GM19395 (cell line): ENCODE data around the gene CGB1.

Experiments used
- ATAC-seq: cut with Tn5 transposase; IDR thresholded peaks from one replicate; pipeline ENCODE4 v1.9.1; 2021; ENCODE audit warnings: mild to moderate bottlenecking, moderate library complexity; ENCODE audit not compliant: unreplicated experiment

Gene CGB1

DNA sequence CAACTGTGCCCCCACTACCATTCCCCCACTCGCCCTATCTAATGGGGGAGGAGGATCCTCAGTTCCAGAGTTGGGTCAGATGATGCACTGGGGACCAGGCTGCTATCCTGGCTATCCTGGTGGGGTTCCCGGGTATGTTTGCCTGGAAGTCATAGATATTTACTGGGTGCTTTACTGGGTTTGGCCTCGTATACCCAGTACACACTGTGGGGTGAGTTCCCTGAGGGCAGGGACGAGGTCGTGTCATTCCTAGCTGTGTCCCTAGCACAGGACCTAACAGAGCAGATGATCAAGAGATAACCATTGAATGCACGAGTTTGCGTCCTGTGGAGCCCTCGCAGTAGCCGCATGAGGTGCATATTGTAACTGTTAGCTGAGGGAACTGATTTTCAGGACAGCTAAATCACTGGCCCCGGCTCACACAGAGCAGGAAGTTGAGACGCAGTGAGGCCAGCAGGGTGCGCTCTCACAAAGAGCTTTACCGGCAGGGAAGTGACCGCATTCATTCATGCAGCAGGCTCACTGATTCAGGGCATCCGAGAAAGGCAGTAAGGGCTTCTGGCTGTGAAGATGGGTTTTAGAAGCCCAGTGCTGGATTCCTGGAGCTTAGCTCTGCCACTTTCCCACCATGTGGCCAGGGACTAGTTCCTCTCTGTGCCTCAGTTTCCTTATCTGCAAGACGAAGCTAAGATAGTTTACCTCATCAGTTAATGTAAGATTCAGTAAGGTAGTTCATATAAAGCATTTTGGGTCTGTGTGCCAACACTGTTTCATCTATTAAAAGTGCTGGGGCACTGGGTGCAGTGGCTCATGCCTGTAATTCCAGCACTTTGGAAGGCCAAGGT is 37.0 kb downstream of the CGB1 start:
- no peak for ATAC-seq

DNA sequence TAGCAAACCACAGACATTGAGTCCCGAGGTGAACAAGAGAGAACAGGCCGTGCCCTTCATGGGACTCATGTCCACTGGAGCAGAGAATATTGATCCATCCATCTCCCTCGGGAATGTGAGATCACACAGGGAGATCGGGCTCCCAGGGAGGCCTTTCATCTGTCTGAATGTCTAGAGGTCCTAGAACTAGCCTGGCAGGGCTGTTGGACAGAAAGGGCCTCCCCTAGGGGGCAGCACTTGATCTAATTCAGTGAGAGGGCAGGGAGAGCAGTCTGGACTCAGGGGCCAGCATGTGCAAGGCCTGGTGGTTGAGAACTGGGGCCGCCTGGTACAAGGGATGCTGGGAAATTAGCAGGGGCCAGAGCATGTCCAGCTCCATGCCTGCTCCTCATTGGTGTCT is 38.7 kb downstream of the CGB1 start:
- ATAC-seq, result no peak

DNA sequence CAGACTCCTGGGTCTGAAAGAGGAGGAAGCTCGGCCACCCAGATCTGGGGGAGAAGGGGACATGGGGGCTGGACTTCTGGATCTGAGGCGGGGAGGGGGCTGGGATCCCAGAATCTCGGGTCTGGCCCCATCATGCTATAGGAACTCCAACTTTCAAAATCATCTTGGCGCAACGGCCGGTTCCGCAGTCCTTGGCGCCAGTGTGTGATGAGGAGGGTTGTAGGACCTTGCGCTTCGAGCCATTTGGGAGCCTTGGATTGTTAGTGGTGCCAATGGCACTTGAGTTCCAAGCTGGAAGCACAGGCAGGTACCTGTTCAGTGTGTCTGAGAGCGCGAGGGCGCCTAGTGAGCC is 42.7 kb downstream of the CGB1 start:
- ATAC-seq, result no peak

DNA sequence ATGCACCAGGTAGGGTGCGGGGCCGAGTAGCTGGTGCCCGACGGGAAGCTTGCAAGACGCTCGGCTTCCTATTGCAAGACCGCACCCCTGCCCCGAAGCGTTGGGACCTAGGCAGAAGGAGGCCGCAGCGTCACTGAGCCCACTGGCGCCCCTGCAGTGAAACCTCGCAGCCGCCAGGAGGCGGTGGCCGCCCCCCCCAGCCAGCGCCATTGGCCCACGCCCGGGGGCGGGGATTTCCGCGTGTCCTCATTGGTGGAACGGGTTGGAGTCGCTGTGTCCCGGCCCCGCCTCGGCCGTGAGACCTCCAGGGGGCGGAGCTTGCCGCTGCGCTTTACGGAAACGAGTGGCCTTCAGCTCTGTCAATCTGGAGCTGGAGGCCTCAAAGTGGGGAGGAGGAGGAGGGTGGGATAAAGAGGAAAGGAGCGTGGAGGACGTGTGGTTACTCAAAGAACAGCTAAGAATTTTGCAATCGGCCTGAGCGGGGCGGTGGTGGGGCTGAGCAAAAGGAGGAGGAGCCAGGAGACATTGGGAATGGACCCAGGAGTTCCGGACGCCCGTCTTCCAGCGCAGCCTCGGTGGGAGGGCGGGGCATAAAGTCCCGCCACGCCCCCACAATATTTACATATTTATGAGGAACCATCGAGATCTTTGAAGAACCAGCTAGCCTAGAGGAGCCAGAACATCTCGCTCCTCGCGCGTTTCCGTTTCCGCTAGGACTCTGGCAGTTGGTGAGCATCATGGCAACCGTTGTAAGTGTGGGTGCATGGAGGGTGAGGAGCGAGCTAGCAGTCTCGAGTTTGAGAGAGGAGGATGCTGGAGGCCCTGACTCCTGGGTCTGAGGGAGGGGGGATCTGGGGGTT is 43.3 kb downstream of the CGB1 start, which contains the start of the genes GYS1 and RUVBL2:
Gene GYS1, minus strand, starts transcription at position 135 of the 860 bp plus-strand sequence. CDS start 197 bp downstream, outside the sequence.
Gene RUVBL2, plus strand, starts transcription at position 713 of the 860 bp plus-strand sequence. Its CDS starts 25 bp downstream, at position 738.
- ATAC-seq, result peak; percentile 87

DNA sequence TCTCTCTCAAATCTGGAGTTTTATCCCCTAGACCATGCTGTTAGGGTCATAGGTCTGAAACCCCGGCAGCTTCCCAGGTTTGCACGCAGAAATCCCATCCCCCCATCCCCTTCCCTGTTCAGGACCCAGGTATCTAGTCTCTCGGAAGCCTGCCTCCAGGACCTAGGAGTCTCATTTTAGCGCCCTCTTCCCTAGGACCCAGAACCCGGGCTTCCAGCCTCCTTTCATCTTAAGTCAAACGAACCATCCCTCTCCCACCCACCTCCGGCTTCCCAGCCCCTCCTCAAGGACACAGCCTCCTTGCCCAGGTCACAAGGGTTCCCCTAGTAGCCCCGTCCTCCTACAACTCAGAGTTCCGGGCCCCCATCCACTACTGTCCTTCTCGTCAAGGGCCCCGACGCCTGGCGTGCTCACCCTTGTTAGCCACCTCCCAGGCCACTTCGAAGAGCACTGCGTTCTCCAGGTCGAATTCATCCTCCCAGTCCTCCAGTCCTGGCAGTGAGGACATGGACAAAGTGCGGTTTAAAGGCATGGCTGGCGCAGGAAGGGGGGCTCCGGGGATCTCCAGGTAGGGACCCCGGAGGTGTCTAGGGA is 44.0 kb downstream of the CGB1 start:
- peak; percentile 13 for ATAC-seq

DNA sequence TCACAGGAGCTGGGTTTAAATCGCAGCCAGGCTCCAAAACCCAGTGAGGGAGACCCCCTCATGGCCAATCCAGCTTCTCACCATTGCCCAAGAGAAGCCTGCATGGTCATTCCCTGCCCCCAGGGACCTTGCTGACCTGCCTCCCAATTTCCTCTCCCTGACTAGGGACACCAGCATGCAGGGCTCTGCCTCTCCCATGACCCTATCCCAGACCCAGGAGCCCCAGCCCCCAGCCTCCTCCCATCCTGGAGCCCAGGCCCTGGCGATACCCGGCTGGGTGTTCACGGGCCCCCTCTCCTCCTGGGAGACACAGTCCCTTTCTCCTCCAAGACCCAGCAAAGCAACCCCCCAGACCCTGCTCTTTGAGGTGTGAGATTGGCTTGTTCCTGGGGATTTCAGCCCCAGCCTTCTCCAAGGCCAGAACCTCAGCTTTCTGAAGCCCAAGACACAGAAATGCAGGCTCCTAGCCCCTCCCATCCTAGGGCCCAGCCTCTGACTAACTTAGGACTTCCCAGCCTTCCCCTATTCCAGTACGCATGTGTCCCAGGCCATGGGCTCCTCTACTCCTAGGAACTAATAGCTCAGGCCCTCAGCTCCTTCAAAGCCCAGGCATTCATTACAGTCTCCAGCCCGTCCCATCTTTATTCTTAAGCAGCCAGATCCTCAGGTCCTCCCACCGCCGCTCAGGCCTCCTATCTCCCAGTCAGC is 44.7 kb downstream of the CGB1 start:
- no peak for ATAC-seq

DNA sequence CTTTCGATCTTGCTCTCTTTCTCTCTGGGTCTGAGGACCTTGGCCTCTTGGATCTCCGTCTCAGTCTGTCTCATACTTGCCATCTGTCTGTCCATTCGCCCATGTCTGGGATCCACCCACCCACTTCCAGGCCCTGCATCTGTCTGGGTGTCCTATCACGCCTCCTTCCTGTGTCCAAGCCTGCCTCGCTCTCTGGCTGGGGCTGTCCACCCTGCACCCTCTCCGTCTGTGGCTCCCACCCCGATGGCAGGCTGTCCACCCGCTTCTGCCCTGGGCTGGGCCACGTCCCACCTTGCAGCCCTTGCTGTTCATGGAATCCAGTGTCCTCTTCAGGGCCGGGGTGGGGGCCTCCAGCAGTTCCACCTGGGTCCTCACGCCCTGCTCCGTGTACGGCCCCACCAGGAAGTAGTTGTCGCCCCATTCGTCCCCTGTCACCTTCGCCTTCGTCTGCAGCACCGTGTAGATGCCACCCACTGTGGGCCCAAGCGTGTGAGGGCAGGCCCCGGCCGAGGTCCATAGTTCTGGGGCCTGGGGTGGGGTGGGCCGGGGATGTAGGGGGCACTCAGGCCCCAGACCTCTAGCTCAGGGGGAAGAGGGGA is 45.6 kb downstream of the CGB1 start:
- ATAC-seq, result no peak

DNA sequence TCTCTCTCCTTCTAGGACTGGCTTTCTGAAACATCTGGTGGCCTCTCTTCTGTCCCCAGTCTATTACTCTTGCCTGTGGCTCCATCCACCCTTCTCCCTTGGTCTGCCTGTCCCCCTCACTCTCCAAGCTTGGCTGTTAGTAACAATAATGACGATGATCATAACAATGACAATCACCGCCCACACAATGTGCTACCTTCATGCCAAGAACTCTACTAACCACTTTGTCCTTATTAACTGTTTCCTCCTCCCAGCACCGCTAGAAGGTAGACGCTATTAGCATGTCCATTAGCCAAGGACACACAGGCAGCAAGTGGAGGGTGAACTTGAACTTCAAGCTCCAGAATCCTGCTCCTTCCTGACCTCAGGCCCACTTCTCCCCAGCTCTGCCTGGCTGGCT is 46.3 kb downstream of the CGB1 start:
- no peak for ATAC-seq

DNA sequence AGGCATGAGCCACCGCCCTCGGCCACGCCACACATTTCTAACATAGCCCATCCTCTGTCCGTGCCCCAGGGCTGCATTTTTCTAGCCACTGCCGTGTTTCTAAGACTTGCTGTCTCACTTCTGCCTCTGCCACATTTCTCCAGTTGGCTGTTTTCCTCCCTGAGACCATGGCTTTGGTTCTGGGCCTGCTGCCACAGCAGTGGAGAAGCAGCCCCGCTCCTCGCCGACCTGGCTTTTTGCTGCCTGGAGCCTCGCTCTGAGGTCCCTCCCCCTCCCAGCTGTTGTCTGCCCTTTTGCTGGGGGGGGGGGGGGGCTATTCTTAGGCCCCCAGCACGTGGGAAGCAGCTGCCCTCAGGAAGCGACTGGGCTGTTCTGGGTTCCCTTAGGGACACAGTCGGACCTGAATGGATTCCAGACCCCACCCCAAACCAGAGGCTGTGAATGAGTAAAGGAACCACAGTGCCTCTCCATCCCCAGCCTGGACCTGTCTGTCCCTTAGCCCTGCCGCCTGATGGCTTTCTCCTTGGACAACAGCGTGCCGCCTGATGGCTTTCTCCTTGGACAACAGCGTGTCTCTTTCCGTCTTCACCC is 46.9 kb downstream of the CGB1 start:
- no peak for ATAC-seq

DNA sequence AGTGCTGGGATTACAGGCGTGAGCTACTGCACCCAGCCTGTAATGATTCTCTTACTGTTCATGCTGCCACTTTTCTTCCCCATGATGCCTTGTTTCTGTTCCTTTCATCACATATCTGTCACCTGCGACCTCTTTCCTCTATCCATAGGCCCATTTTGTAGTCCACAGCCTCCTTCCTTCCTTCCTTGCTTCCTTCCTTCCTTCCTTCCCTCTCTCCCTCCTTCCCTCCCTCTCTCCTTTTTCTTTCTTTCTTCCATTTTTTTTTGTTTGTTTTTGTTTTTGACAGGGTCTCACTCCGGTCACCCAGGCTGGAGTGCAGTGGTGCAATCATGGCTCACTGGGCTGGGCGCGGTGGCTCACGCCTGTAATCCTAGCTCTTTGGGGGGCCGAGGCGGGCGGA is 47.8 kb downstream of the CGB1 start:
- ATAC-seq, result no peak

DNA sequence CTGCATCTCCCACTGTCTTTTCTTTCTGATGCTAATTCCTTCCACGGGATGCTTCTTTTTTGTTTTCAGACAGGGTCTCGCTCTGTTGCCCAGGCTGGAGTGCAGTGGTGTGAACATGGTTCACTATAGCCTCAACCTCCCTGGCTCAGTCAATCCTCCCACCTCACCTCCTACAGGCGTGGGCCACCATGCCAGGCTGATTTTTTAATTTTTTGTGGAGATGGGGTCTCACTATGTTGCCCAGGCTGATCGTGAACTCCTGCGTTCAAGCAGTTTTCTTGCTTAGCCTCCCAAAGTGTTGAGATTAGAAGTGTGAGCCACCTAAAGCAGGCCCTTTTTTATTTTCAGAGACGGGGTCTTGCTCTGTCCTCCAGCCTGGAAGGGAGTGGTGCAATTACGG is 48.4 kb downstream of the CGB1 start:
- no peak for ATAC-seq

DNA sequence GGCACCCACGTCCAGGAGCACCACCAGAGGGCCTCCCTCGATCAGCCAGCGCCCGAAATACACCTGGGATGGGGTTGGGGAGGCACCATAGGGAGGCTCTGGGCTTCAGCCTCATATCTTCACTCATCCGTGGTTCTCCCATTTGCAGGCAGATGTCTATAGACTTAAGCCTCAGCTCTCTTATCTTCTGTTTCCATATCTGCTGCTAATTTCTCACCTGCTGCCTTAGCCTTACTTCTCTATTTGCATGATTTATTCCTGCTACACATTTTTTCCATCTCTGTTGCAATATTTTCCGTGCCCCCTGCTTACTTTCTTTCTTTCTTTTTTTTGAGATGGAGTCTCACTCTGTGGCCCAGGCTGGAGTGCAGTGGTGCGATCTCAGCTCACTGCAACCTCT is 49.4 kb downstream of the CGB1 start:
- ATAC-seq, result no peak

DNA sequence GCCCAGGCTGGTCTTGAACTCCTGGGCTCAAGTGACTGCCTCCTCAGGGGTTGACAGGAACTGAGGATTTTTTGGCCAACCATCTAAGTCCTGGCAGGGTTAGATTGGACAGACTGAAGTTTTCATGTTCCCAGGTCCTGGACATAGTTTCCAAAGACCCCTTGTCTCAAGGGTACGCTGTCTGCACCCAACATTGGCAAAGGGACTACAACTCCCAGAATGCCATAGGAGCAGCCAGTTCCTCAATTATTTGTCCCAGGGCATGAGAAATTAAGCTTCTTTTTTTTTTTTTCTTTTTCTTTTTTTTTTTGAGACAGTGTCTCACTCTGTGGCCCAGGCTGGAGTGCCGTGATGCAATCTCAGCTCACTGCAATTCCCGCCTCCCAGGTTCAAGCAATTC is 50.5 kb downstream of the CGB1 start:
- no peak for ATAC-seq

DNA sequence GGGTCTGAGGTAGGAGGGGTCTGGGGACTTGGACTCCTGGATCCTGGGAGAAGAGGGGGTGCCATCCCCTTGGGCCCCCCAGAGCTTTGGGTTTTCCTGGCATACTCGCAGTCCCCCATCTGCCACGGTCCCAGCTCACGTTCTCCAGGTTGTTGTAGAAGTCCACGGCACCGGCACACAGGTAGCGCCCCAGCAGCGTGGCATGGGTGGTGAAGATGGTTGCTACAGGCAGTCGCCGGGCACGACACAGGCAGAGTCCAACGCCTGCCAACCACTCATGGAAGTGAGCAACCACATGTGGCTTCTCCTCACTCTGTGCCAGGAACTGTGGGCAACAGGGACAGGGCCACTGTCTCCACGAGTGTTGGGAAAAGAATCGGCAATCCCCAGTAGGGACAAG is 51.0 kb downstream of the CGB1 start:
- ATAC-seq, result no peak
